Muscle layer of colon (tissue), 2 donors: ENCODE data around the gene RNF212.
"Not testable (repeated sequence)": the region's sequence is repeated elsewhere in the genome, so short reads cannot be mapped to it uniquely, and the experiment has no call there.

ENCODE experiments used
- H3K27ac ChIP-seq: one replicate; pipeline ENCODE4 v1.7.0; 2013; ENCODE audit warnings: low read depth, mild to moderate bottlenecking, low read length, moderate library complexity
- H3K27me3 ChIP-seq, 2 donors: one replicate each; pipeline ENCODE4 v1.7.0; 2013; ENCODE audit warnings: low read length in 2 of 2, mild to moderate bottlenecking in 2 of 2; ENCODE audit not compliant: insufficient read depth in 2 of 2, control insufficient read depth in 1 of 2
- H3K36me3 ChIP-seq: one replicate; pipeline ENCODE4 v1.7.0; 2013; ENCODE audit warnings: mild to moderate bottlenecking, low read length; ENCODE audit not compliant: insufficient read depth
- H3K4me1 ChIP-seq: one replicate; pipeline ENCODE4 v1.7.0; 2013; ENCODE audit warnings: mild to moderate bottlenecking, low read length; ENCODE audit not compliant: insufficient read depth
- H3K4me3 ChIP-seq, 2 donors: one replicate each; pipeline ENCODE4 v1.7.0; 2013; ENCODE audit warnings: low read length in 2 of 2, low read depth in 1 of 2, mild to moderate bottlenecking in 1 of 2, moderate library complexity in 1 of 2
- H3K9ac ChIP-seq: one replicate; pipeline ENCODE4 v1.7.0; 2013; ENCODE audit warnings: low read length
- H3K9me3 ChIP-seq: one replicate; pipeline ENCODE4 v1.7.0; 2013; ENCODE audit warnings: mild to moderate bottlenecking, low read length
- donor health status: abdominal sarcoma.
- donor health status: Adenocarcinoma of cecum.

The RNF212 gene

DNA sequence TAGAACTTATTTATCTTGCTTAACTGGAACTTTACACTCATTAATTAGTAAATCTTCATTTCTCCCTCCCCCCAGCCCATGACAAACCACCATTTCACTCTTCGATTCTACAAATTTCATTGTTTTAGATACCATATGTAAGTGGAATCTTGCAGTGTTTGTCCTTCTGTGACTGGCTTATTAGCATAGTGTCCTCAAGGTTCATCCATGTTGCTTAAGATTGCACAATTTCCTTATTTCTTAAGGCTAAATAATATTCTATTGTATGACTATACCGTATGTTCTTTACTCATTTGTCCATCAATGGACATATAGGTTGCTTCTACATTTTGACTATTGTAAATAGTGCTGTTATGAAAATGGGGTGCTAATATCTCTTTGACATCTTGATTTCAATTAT, 24.5 kb upstream of the RNF212 start:
- Histone ChIP-seq H3K27ac (no peak overlapping the region), H3K4me1 (no peaks in the 10 kb centered on the region), H3K36me3 (no peaks in the 10 kb centered on the region), H3K9ac (no peak overlapping the region), H3K9me3 (no peaks in the 10 kb centered on the region), H3K27me3 (no peaks in the 10 kb centered on the region), H3K4me3 (no peak overlapping the region)

DNA sequence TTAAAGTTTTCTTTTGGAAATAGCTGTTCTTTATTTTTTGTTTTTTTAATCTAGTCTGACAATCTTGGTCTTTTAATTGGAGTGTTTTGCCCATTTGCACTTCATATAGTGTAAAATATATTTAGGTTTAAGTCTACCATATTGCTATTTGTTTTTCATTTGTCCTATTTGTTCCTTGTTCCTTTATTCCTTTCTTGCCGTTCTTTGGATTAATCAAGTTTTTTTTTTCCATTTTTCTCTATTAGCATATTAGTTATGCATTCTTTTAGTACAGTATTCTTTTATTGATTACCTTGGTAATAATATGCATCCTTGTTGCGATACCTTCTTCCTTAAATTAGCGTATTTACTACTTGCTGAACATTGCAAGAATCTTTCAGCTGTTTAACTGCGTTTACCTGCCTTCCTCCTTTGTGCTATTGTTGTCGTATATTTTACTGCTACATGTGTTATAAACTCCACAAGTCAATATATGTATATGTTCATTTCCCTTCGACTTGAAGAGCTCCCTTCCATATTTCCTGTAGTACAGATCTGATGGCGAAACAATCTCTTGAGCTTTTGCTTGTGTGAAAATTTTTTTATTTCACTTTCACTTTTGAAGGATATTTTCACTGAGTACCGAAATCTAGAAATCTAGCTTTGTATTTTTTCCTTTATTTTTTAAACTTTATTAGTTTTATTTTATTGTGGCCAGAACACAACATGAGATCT, 23.9 kb upstream of the RNF212 start:
- Histone ChIP-seq H3K4me3 (no peak overlapping the region), H3K9ac (no peak overlapping the region), H3K4me1 (no peaks in the 10 kb centered on the region), H3K36me3 (no peaks in the 10 kb centered on the region), H3K9me3 (no peaks in the 10 kb centered on the region), H3K27me3 (no peaks in the 10 kb centered on the region), H3K27ac (no peak overlapping the region)

DNA sequence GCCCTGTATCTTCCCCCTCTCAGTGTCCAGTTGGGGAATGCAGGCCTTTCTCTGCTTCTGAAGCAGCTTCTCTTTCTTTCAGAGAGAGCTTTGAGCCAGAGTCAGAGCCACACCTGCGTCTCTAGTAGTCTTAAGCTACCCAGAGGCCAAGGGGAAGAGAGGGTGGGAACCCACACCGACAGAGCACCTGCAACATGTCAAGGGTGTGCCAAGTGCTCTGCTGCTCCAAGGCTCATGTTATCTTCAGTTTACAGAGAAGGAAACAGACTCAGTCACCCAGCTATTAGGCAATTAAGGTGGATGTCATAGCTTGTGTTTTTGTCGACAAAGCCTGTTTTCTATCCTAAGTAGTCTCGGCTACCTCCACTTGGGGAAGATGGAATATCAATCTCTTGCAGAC, 22.7 kb upstream of the RNF212 start:
- H3K27ac ChIP-seq: no peak overlapping the region
- no peaks in the 10 kb centered on the region for H3K4me1 ChIP-seq
- no peak overlapping the region for H3K9ac ChIP-seq
- no peaks in the 10 kb centered on the region for H3K27me3 ChIP-seq
- no peaks in the 10 kb centered on the region for H3K9me3 ChIP-seq
- no peaks in the 10 kb centered on the region for H3K36me3 ChIP-seq
- no peak overlapping the region for H3K4me3 ChIP-seq

DNA sequence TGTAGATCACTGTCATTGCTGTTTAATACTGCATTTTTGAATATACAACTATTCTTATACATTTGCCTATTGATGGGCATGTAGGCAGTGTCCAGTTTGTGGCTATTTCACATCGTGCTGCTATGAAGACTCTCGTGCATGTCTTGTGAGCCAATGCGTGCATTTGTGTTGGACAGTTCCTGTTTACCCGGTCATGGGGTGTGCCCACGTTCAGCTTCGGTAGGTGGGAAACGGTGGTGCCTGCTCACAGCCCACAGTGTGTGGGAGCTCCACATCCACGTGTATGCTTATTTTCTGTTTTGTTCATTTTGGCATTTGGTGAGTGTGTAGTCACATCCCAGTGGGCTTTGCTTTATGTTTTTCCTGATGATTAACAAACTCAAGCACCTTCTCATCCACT, 19.7 kb upstream of the RNF212 start:
- no peaks in the 10 kb centered on the region for H3K9me3 ChIP-seq
- H3K27ac ChIP-seq: no peak overlapping the region
- H3K4me1 ChIP-seq: peaks cover 6% of the 10 kb centered on the region
- H3K27me3 ChIP-seq: no peaks in the 10 kb centered on the region
- H3K4me3 ChIP-seq: no peak overlapping the region
- H3K9ac ChIP-seq: no peak overlapping the region
- no peaks in the 10 kb centered on the region for H3K36me3 ChIP-seq

DNA sequence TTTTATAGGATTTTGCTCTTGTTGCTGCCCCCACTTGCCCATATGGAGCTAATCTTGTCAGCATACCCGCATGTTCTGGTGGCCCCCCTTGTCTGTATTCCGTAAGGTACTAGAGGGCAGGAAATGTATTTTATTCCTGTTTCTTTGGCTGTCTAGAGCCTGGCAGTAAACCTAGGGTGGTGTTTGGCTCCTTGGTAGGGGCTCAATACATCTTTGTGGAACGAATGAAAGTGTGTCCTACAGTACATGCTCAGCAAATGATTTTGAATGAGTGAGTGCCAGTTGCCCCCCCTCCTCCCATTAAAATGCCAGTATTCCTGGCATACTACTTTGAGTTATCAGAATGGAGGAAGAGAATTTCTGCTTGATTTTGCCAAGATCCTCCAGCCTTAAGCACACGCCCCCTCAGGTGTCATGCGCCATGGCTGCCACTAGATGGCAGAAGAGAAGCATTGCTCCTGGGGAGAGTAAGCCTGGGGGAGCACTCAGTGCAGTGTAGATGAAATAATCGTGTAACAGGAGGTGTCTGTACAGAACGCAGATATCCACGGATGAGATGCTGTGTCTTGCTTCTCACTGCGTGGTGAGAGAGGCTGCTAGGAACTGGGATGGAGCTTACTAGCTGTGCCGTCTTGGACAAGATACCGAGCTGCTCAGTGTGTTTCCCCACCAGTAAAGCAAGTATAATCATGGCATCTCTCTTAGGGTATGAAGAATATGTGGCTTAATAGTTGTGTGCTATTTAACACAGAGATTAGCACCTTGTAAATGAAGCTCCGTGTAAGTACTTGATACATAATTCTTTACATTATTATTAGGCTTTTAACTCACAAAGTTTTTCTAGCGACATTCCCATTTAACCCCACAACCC, 17.2 kb upstream of the RNF212 start:
- no peak overlapping the region for H3K27ac ChIP-seq
- no peak overlapping the region for H3K4me3 ChIP-seq
- H3K9ac ChIP-seq: no peak overlapping the region
- H3K4me1 ChIP-seq: peaks cover 6% of the 10 kb centered on the region
- no peaks in the 10 kb centered on the region for H3K36me3 ChIP-seq
- no peaks in the 10 kb centered on the region for H3K9me3 ChIP-seq
- no peaks in the 10 kb centered on the region for H3K27me3 ChIP-seq

DNA sequence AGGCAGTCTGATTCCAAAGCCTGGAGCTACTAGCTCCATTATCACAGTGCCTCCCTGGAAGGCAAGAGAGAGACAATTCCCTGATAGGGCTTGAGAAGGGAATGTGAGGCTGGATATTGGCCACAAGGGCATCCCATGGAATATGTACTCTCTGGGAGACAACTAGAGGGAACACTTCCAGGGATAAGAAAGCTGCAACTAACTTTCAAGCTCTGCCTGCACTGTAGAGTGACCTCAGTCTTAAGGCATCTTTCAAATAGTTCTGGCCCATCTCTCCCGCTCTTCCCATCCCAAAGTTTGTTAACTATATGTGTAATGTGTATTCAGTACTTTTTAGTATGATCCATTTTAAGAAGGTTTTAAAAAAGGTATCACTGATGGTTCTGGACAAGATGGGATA, 13.1 kb upstream of the RNF212 start:
- no peak overlapping the region for H3K27ac ChIP-seq
- peaks cover 6% of the 10 kb centered on the region for H3K4me1 ChIP-seq
- no peak overlapping the region for H3K4me3 ChIP-seq
- no peaks in the 10 kb centered on the region for H3K27me3 ChIP-seq
- H3K9me3 ChIP-seq: no peaks in the 10 kb centered on the region
- no peaks in the 10 kb centered on the region for H3K36me3 ChIP-seq
- H3K9ac ChIP-seq: no peak overlapping the region

DNA sequence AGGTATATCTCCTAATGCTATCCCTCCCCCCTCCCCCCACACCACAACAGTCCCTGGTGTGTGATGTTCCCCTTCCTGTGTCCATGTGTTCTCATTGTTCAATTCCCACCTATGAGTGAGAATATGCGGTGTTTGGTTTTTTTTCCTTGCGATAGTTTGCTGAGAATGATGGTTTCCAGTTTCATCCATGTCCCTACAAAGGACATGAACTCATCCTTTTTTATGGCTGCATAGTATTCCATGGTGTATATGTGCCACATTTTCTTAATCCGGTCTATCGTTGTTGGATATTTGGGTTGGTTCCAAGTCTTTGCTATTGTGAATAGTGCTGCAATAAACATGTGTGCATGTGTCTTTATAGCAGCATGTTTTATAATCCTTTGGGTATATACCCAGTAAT, 12.1 kb upstream of the RNF212 start:
- H3K9ac ChIP-seq: not testable (repeated sequence)

DNA sequence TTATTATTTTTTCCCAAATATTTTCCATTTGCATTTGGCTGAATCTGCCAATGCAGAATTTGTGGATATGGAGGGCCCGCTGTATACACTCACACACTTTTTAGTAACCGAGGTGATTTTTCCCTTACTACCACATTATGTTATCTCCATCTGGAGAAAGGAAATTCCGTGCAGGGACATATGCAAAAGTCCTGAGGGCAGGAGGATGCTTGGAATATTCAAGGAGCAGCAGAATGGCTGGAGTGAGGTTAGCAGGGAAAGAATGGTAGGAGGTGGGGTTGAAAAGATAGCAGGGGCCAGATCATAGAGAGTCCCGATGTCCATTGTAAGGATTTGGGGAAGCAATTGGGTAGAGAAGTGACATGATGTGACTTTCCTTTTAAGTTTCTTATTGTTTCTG, 11.5 kb upstream of the RNF212 start:
- no peak overlapping the region for H3K27ac ChIP-seq
- no peaks in the 10 kb centered on the region for H3K36me3 ChIP-seq
- H3K4me3 ChIP-seq: no peak overlapping the region
- no peaks in the 10 kb centered on the region for H3K27me3 ChIP-seq
- H3K4me1 ChIP-seq: no peaks in the 10 kb centered on the region
- H3K9me3 ChIP-seq: no peaks in the 10 kb centered on the region
- H3K9ac ChIP-seq: no peak overlapping the region

More for the DNA sequence above, 12.1 kb upstream of the RNF212 start:
- not testable (repeated sequence) for H3K9me3 ChIP-seq, H3K4me1 ChIP-seq, H3K36me3 ChIP-seq, H3K27me3 ChIP-seq, H3K4me3 ChIP-seq, H3K27ac ChIP-seq

DNA sequence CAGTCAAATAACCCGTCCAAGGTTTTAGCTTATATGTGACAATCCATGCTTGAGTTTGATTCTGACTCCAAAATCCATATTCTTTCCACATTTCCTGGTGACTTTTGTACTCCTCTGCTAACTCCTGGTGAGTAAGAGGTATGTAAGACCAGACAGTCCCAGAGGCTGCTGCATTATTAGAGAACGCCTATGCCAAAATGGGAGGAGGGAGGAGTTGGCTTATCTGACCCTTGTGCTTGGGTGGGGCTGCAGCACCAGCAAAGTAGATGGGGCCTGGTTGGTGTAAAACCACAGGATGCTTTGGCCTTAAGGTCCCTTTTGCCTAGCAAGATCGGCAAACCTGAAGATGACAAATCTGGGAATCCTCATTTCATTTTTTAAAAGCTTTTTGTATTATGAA, 9.1 kb upstream of the RNF212 start:
- H3K4me1 ChIP-seq: no peaks in the 10 kb centered on the region
- no peak overlapping the region for H3K4me3 ChIP-seq
- no peaks in the 10 kb centered on the region for H3K9me3 ChIP-seq
- H3K27me3 ChIP-seq: no peaks in the 10 kb centered on the region
- no peak overlapping the region for H3K9ac ChIP-seq
- H3K36me3 ChIP-seq: no peaks in the 10 kb centered on the region
- H3K27ac ChIP-seq: no peak overlapping the region

DNA sequence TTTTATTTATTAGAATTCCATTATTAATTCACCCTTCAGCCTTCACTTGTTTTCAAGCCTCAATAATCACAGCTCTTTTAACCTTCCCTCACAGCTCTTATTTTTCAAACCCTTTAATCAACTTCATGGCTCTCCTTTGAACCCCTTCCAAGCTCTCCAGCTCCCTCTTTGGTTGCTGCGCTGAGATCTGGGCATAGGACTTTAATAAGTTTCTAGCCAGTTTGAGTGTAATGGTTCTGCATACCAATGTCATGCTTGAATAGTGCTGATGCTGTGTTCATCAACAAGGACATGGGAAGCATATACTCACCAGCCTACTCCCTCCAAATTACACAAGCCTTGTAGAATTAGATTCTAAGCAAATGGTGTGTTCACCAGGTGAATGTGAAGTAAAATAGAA, 3.5 kb upstream of the RNF212 start:
- no peak overlapping the region for H3K4me3 ChIP-seq
- H3K9me3 ChIP-seq: no peaks in the 10 kb centered on the region
- no peaks in the 10 kb centered on the region for H3K4me1 ChIP-seq
- H3K27me3 ChIP-seq: peaks cover 4 to 5% of the 10 kb centered on the region in 2 donors
- no peak overlapping the region for H3K27ac ChIP-seq
- no peak overlapping the region for H3K9ac ChIP-seq
- H3K36me3 ChIP-seq: no peaks in the 10 kb centered on the region

DNA sequence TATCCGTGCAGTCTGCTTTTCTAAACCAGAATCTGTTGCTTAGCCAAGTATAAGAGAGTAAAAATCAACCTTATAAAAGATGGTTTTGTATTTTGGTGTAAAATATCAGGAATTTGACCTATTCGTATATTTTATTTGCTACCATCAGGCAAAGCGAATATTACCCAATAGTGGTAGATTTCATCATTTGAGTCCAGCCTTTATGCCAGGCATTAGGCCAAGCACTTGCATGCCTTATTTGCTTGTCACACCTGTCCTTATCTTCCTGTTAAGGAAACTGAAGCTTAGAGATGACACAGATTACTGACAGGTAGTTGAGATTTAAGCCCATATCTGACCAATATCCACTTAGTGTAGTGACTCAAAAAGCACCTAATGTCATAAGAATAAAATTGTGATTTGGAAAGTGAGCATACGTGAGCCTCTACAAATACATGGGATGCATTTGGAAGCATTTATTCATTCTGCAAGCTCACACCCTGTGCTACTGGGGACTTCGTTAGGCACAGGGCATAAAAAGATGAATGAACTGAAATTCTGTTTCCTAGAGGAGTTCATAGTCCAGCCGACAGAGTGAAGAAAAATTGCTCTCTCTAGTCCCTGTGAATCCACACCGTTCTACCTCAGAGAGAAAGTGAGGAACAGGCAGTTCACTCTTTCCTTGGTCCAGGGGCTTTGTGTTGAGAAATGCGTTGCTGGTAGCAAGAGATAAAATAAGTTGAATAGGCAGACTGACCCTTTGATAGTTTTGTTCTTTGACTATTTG, 2.3 kb upstream of the RNF212 start:
- Histone ChIP-seq H3K9me3 (no peaks in the 10 kb centered on the region), H3K9ac (no peak overlapping the region), H3K27ac (no peak overlapping the region), H3K4me3 (no peak overlapping the region), H3K4me1 (no peaks in the 10 kb centered on the region), H3K27me3 (peaks cover 5 to 11% of the 10 kb centered on the region in 2 donors), H3K36me3 (no peaks in the 10 kb centered on the region)
